ENCODE results near the gene DUSP5.
A peak's percentile ranks its signal among the peaks of the same experiment; 100 is the strongest.

Gene DUSP5

GRCh38 chr10:110494532-110494931, 3.2 kb upstream of the DUSP5 start:
- Histone ChIP-seq H2BK120ac (ENCODE audit: low read depth, low read length) (no peak overlapping the region), H3K36me3 (ENCODE audit: control insufficient read depth, insufficient read depth, low read length) (no peaks in the 10 kb centered on the region), H4K5ac (ENCODE audit: low read length) (no peak overlapping the region), H2BK5ac (ENCODE audit: low read length) (peak overlapping the region; percentile 56), H4K8ac (ENCODE audit: low read depth, low read length) (no peak overlapping the region), H2AK5ac (ENCODE audit: low read length) (no peak overlapping the region), H3K79me1 (ENCODE audit: low read length) (peaks cover 6% of the 10 kb centered on the region), H3K9ac (ENCODE audit: low read length) (no peak overlapping the region), H2BK15ac (replicated peaks; ENCODE audit: low read depth) (no peak overlapping the region), H3K56ac (ENCODE audit: low read length) (peak overlapping the region; percentile 58), H3K27ac (ENCODE audit: low read depth, low read length) (peak overlapping the region; percentile 41), H3K4me3 (ENCODE audit: low read length) (no peak overlapping the region), H3K4me2 (ENCODE audit: low read length) (no peak overlapping the region), H3K4me1 (ENCODE audit: control insufficient read depth, low read depth, low read length) (peaks cover 16% of the 10 kb centered on the region), H3K79me2 (ENCODE audit: control insufficient read depth, insufficient read depth, low read length) (peaks cover 26% of the 10 kb centered on the region), H3K27me3 (ENCODE audit: insufficient read depth, low read length, poor library complexity) (no peaks in the 10 kb centered on the region), H3K18ac (ENCODE audit: low read length) (no peak overlapping the region), H3K23ac (ENCODE audit: low read length) (no peak overlapping the region), H3K4ac (ENCODE audit: low read depth, low read length) (peak overlapping the region; percentile 72)
- no CpG with 5 or more reads among the region's 3 CpGs for WGBS (ENCODE audit: extremely low coverage, insufficient coverage, low lambda C conversion rate)
- DNase-seq = no peak

DNA sequence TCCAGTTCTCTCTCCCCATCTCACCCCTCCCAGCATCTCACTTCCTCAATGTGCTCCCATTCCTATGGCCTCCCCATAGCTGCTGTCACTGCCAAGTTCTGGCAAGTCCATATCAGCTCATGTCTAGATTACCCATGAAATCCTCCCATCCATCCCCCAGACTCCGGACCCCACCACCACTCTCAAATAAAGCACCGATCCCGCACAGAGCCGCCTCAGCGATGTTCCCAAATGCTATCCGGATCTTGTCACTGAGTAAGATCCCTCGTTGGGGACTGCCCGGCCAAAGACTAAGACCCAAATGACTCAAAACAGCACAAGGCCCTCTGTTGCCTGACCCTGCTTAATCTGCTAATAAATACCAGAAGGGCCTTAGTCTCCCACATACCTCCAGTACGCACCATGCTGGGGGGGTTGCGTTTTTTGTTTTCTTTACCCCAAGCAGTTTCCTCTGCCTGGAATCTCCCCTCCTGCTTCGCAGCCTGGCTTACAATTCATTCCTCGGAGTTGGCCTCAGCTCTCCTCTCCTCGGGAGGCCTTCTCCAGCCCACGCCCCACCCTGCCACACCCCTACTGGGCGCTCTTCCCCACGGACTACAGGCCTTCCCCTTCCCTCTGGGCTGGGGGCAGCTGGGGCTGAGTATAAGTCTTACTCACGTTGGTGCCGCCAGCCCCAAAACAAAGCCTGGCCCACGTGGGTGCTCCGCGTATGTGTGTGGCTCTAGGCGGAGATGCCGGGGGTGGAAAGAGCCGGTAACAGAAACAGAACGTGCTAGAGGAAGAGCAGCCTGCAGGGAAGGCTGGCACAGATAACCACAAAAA, 1.8 kb upstream of the DUSP5 start:
- Histone ChIP-seq H3K4ac (ENCODE audit: low read depth, low read length) (peak overlapping the region; percentile 49), H2BK15ac (replicated peaks; ENCODE audit: low read depth) (no peak overlapping the region), H2AK5ac (ENCODE audit: low read length) (no peak overlapping the region), H3K79me2 (ENCODE audit: control insufficient read depth, insufficient read depth, low read length) (peaks cover 39% of the 10 kb centered on the region), H3K79me1 (ENCODE audit: low read length) (peaks cover 6% of the 10 kb centered on the region), H4K8ac (ENCODE audit: low read depth, low read length) (no peak overlapping the region), H3K4me1 (ENCODE audit: control insufficient read depth, low read depth, low read length) (peaks cover 15% of the 10 kb centered on the region), H3K4me2 (ENCODE audit: low read length) (peak overlapping the region; percentile 90), H2BK5ac (ENCODE audit: low read length) (peak overlapping the region; percentile 45), H4K5ac (ENCODE audit: low read length) (no peak overlapping the region), H3K23ac (ENCODE audit: low read length) (peak overlapping the region; percentile 76), H3K27ac (ENCODE audit: low read depth, low read length) (peak overlapping the region; percentile 31), H2BK120ac (ENCODE audit: low read depth, low read length) (no peak overlapping the region), H3K4me3 (ENCODE audit: low read length) (peak overlapping the region; percentile 80), H3K9ac (ENCODE audit: low read length) (peak overlapping the region; percentile 86), H3K56ac (ENCODE audit: low read length) (peak overlapping the region; percentile 94), H3K36me3 (ENCODE audit: control insufficient read depth, insufficient read depth, low read length) (no peaks in the 10 kb centered on the region), H3K18ac (ENCODE audit: low read length) (peak overlapping the region; percentile 2), H3K27me3 (ENCODE audit: insufficient read depth, low read length, poor library complexity) (no peaks in the 10 kb centered on the region)
- no CpG with 5 or more reads among the region's 25 CpGs for WGBS (ENCODE audit: extremely low coverage, insufficient coverage, low lambda C conversion rate)
- peak; percentile 85 for DNase-seq

DNA sequence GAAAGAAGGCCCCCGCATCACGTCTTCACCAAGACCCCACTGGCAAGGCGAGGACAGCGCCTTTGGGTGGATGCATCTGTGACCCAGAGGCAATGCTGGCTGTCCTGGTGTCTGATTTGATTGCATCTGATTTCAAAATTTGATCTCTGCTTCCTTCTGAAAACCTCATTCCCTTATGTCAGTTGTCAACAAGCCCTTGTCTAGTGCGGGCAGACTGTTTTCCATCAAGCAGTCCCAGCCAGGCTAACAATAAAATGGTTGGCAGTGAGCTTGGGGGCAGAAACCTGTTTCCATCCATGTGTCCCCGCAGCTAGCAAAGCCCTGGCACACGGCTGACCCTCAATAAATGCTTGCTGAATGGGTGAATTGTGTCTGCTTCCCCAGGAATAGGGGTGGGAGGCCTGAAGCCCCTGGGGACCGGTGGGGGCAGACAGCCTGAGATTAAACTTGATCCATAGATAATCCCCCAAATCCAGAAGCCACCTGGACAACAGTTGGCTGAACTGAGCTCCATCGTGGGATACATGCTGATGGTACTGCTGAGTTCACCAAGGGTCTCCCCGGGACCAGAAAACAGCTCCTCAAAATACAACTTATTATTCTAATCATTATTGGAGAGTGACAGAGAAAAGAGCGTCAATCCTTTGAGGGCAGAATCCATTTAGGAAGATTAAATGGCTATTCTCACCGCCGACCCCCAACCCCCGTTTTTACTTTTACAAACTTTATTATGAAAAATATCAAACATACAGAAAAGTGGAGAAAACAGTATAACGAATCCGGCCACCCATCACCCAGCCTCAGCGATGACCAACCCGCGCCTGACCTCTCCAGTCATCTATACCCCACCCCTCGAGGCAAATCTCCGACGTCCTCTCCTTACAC, 912 bp upstream of the DUSP5 start:
- Histone ChIP-seq H3K36me3 (ENCODE audit: control insufficient read depth, insufficient read depth, low read length) (no peaks in the 10 kb centered on the region), H3K27me3 (ENCODE audit: insufficient read depth, low read length, poor library complexity) (no peaks in the 10 kb centered on the region), H3K56ac (ENCODE audit: low read length) (peak overlapping the region; percentile 94), H2BK5ac (ENCODE audit: low read length) (peak overlapping the region; percentile 56), H3K4ac (ENCODE audit: low read depth, low read length) (peak overlapping the region; percentile 50), H3K9ac (ENCODE audit: low read length) (peak overlapping the region; percentile 86), H3K4me2 (ENCODE audit: low read length) (peak overlapping the region; percentile 90), H3K18ac (ENCODE audit: low read length) (peak overlapping the region; percentile 82), H3K79me1 (ENCODE audit: low read length) (peaks cover 7% of the 10 kb centered on the region), H4K5ac (ENCODE audit: low read length) (no peak overlapping the region), H2BK15ac (replicated peaks; ENCODE audit: low read depth) (no peak overlapping the region), H3K23ac (ENCODE audit: low read length) (peak overlapping the region; percentile 76), H2BK120ac (ENCODE audit: low read depth, low read length) (no peak overlapping the region), H3K4me1 (ENCODE audit: control insufficient read depth, low read depth, low read length) (peaks cover 20% of the 10 kb centered on the region), H4K8ac (ENCODE audit: low read depth, low read length) (no peak overlapping the region), H3K27ac (ENCODE audit: low read depth, low read length) (peak overlapping the region; percentile 79), H2AK5ac (ENCODE audit: low read length) (peak overlapping the region; percentile 19), H3K79me2 (ENCODE audit: control insufficient read depth, insufficient read depth, low read length) (peaks cover 47% of the 10 kb centered on the region), H3K4me3 (ENCODE audit: low read length) (peak overlapping the region; percentile 80)
- no CpG with 5 or more reads among the region's 22 CpGs for whole genome bisulfite sequencing (ENCODE audit: extremely low coverage, insufficient coverage, low lambda C conversion rate)
- no peak for DNase-seq

DNA sequence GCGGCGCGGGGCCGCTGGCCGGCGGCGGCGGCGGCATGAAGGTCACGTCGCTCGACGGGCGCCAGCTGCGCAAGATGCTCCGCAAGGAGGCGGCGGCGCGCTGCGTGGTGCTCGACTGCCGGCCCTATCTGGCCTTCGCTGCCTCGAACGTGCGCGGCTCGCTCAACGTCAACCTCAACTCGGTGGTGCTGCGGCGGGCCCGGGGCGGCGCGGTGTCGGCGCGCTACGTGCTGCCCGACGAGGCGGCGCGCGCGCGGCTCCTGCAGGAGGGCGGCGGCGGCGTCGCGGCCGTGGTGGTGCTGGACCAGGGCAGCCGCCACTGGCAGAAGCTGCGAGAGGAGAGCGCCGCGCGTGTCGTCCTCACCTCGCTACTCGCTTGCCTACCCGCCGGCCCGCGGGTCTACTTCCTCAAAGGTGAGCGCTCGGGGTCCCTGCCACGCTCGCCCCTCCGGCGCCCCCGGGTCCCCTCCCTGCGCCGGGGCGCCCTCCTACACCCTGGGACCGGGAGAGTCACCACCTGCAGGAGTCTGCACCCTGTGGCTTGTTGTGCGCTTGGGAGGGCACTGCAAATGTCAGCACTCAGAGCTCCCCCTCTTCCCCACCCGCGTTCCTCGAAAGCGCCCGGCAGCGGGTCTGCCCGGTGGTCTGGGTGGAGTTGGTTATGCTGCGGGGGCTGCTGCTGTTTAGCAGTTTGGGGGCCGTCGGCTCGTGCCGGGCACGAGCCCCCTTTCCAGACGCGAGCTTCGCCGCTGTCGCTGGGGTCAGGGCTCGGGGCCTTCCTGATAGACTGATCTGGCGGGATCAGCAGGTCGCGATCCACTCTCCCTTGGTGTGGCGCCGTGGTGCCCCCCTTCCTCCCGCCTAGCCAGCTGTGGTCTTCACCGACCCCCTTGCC, 627 bp downstream of the DUSP5 start:
- no peak overlapping the region for H4K5ac ChIP-seq (ENCODE audit: low read length)
- DNase-seq = peak; percentile 67
- H2BK15ac ChIP-seq (replicated peaks; ENCODE audit: low read depth) = peak overlapping the region; percentile 20
- H3K23ac ChIP-seq (ENCODE audit: low read length) = peak overlapping the region; percentile 97
- H2AK5ac ChIP-seq (ENCODE audit: low read length) = no peak overlapping the region
- H3K36me3 ChIP-seq (ENCODE audit: control insufficient read depth, insufficient read depth, low read length) = peaks cover 3% of the 10 kb centered on the region
- H3K27me3 ChIP-seq (ENCODE audit: insufficient read depth, low read length, poor library complexity) = no peaks in the 10 kb centered on the region
- peak overlapping the region; percentile 77 for H2BK5ac ChIP-seq (ENCODE audit: low read length)
- H3K4me1 ChIP-seq (ENCODE audit: control insufficient read depth, low read depth, low read length) = peaks cover 19% of the 10 kb centered on the region
- H3K9ac ChIP-seq (ENCODE audit: low read length) = peak overlapping the region; percentile 93
- peak overlapping the region; percentile 77 for H3K4ac ChIP-seq (ENCODE audit: low read depth, low read length)
- H3K56ac ChIP-seq (ENCODE audit: low read length) = peak overlapping the region; percentile 93
- peak overlapping the region; percentile 88 for H3K27ac ChIP-seq (ENCODE audit: low read depth, low read length)
- peak overlapping the region; percentile 97 for H3K18ac ChIP-seq (ENCODE audit: low read length)
- H2BK120ac ChIP-seq (ENCODE audit: low read depth, low read length) = peak overlapping the region; percentile 14
- H3K79me2 ChIP-seq (ENCODE audit: control insufficient read depth, insufficient read depth, low read length) = peaks cover 62% of the 10 kb centered on the region
- H3K4me3 ChIP-seq (ENCODE audit: low read length) = peak overlapping the region; percentile 64
- no peak overlapping the region for H4K8ac ChIP-seq (ENCODE audit: low read depth, low read length)
- peak overlapping the region; percentile 47 for H3K4me2 ChIP-seq (ENCODE audit: low read length)
- H3K79me1 ChIP-seq (ENCODE audit: low read length) = peaks cover 10% of the 10 kb centered on the region
- no CpG with 5 or more reads among the region's 107 CpGs for WGBS (ENCODE audit: extremely low coverage, insufficient coverage, low lambda C conversion rate)
